H1 (cell line): Measurements from ENCODE around the gene PRC1. TPM values are rescaled to one million over a fixed set of nuclear protein-coding genes. Genes with fewer than 3 reads are reported as not detected.
A peak's percentile ranks its signal among the peaks of the same experiment; 100 is the strongest.

Experiments
- CTCF ChIA-PET: fragments of 300-600 bp; sonication (Branson Sonifier 250); formaldehyde crosslinking; loops from one replicate; lab custom pipeline; 2021; ENCODE audit not compliant: partially characterized antibody; lab: Charles Lee
- POLR2A ChIA-PET: fragments of 300-600 bp; sonication (Branson Sonifier 250); formaldehyde crosslinking; loops from one replicate; lab custom pipeline; 2021; ENCODE audit warnings: inconsistent platforms; ENCODE audit not compliant: partially characterized antibody; lab: Charles Lee
- DNase-seq, 2 experiments: peaks; one replicate each; pipeline versions ENCODE4 v3.0.0 to v3.0.0-alpha.2; 2010 to 2022; ENCODE audit warnings: low spot score in 2 of 2, low read depth in 1 of 2, mixed read lengths in 1 of 2
- FAIRE-seq: peaks from 2 replicates; lab custom pipeline; 2011; peaks lifted over from hg19 to GRCh38; lab: Jason Lieb, UNC
- H2AFZ ChIP-seq: 2 replicates; pipeline ENCODE4 v1.8.1; 2012; ENCODE audit warnings: low read length, inconsistent platforms
- H2AK5ac ChIP-seq: 2 replicates; pipeline ENCODE4 v1.6.1; 2013; ENCODE audit warnings: low read depth, low read length
- H2BK120ac ChIP-seq: replicated peaks from 2 replicates; pipeline ENCODE3; 2013; ENCODE audit warnings: low read depth, low read length, inconsistent platforms
- H2BK12ac ChIP-seq: 2 replicates; pipeline ENCODE4 v1.6.1; 2013; ENCODE audit warnings: low read depth, low read length
- H2BK15ac ChIP-seq: 2 replicates; pipeline ENCODE4 v1.6.1; 2013; ENCODE audit warnings: low read length
- H2BK20ac ChIP-seq: 2 replicates; pipeline ENCODE4 v1.6.1; 2013; ENCODE audit warnings: low read length
- H2BK5ac ChIP-seq: 2 replicates; pipeline ENCODE4 v1.6.1; 2013; ENCODE audit warnings: low read depth, low read length
- H3K14ac ChIP-seq: 2 replicates; pipeline ENCODE4 v1.6.1; 2013; ENCODE audit warnings: inconsistent platforms; ENCODE audit not compliant: insufficient read length
- H3K18ac ChIP-seq: 2 replicates; pipeline ENCODE4 v1.6.1; 2013; ENCODE audit warnings: low read length; ENCODE audit errors: extremely low read depth
- H3K23ac ChIP-seq: 2 replicates; pipeline ENCODE4 v1.6.1; 2013; ENCODE audit warnings: inconsistent platforms; ENCODE audit not compliant: insufficient read length
- H3K23me2 ChIP-seq: 2 replicates; pipeline ENCODE4 v1.6.1; 2013; ENCODE audit warnings: low read depth, low read length
- H3K27ac ChIP-seq: 2 replicates; pipeline ENCODE4 v1.6.1; 2011; ENCODE audit warnings: low read depth, low read length, inconsistent platforms
- H3K27me3 ChIP-seq, 4 experiments: replicated peaks in 1 of 4; 1 replicate in 1 of 4; 2 replicates in 3 of 4; pipeline versions ENCODE4 v1.6.1 to v1.8.1; 2011 to 2013; ENCODE audit warnings: low read length in 3 of 4, mild to moderate bottlenecking in 3 of 4, inconsistent platforms in 2 of 4, mixed read lengths in 2 of 4, moderate library complexity in 1 of 4; ENCODE audit not compliant: control insufficient read depth in 3 of 4, insufficient read depth in 3 of 4; ENCODE audit errors: extremely low read depth in 1 of 4
- H3K36me3 ChIP-seq, 4 experiments: 2 replicates each; pipeline versions ENCODE4 v1.6.1 to v1.8.1; 2011 to 2013; ENCODE audit warnings: mild to moderate bottlenecking in 4 of 4, low read length in 3 of 4, moderate library complexity in 2 of 4, control low read depth in 1 of 4, inconsistent platforms in 1 of 4; ENCODE audit not compliant: insufficient read depth in 4 of 4, control insufficient read depth in 2 of 4
- H3K4ac ChIP-seq: replicated peaks from 2 replicates; pipeline ENCODE3; 2013; ENCODE audit warnings: low read length, low read depth, mixed read lengths, inconsistent platforms; ENCODE audit not compliant: insufficient read length
- H3K4me1 ChIP-seq, 4 experiments: replicated peaks in 1 of 4; 1 replicate in 1 of 4; 2 replicates in 3 of 4; pipeline versions ENCODE4 v1.6.1 to v1.8.1; 2011 to 2013; ENCODE audit warnings: low read length in 3 of 4, inconsistent platforms in 2 of 4, mixed read lengths in 1 of 4; ENCODE audit not compliant: insufficient read depth in 4 of 4, control insufficient read depth in 3 of 4
- H3K4me2 ChIP-seq, 2 experiments: 2 replicates each; pipeline versions ENCODE4 v1.6.1 to v1.8.1; 2011 to 2013; ENCODE audit warnings: low read depth in 2 of 2, low read length in 2 of 2, control low read depth in 1 of 2, inconsistent platforms in 1 of 2, mild to moderate bottlenecking in 1 of 2; ENCODE audit not compliant: insufficient read depth in 1 of 2
- H3K4me3 ChIP-seq, 4 experiments: fragments of 200-600, 300-600 bp in 1 of 4; sonication (generic), shearing (Covaris generic), sonication (Bioruptor Twin) in 1 of 4; 2 replicates each; pipeline versions ENCODE4 v1.5.1 to v1.8.1; 2011 to 2016; ENCODE audit warnings: low read length in 4 of 4, low read depth in 3 of 4, control low read depth in 2 of 4, inconsistent platforms in 2 of 4, mild to moderate bottlenecking in 2 of 4, mixed read lengths in 1 of 4, moderate library complexity in 1 of 4; ENCODE audit not compliant: insufficient read depth in 2 of 4; ENCODE audit errors: extremely low read depth in 1 of 4
- H3K56ac ChIP-seq: replicated peaks from 2 replicates; pipeline ENCODE3; 2013; ENCODE audit warnings: low read depth, mild to moderate bottlenecking, mixed read lengths, low read length, inconsistent platforms; ENCODE audit not compliant: insufficient read length
- H3K79me1 ChIP-seq: 2 replicates; pipeline ENCODE4 v1.6.1; 2013; ENCODE audit warnings: low read depth, low read length, control low read depth
- H3K79me2 ChIP-seq, 2 experiments: 2 replicates each; pipeline versions ENCODE4 v1.6.1 to v1.8.1; 2012 to 2013; ENCODE audit warnings: low read length in 2 of 2, mild to moderate bottlenecking in 2 of 2, inconsistent platforms in 1 of 2; ENCODE audit not compliant: insufficient read depth in 2 of 2, control insufficient read depth in 1 of 2
- H3K9ac ChIP-seq, 4 experiments: replicated peaks in 1 of 4; 1 replicate in 1 of 4; 2 replicates in 3 of 4; pipeline versions ENCODE4 v1.6.1 to v1.8.1; 2011 to 2013; ENCODE audit warnings: low read depth in 3 of 4, low read length in 3 of 4, control low read depth in 2 of 4, mild to moderate bottlenecking in 2 of 4, moderate library complexity in 2 of 4, inconsistent platforms in 1 of 4; ENCODE audit errors: extremely low read depth in 1 of 4
- H3K9me3 ChIP-seq, 2 experiments: 2 replicates each; pipeline versions ENCODE4 v1.6.1 to v1.8.1; 2012 to 2013; ENCODE audit warnings: mild to moderate bottlenecking in 2 of 2, moderate library complexity in 2 of 2, control low read depth in 1 of 2, inconsistent platforms in 1 of 2, low read depth in 1 of 2, low read length in 1 of 2, mixed read lengths in 1 of 2; ENCODE audit not compliant: insufficient read depth in 2 of 2
- H4K20me1 ChIP-seq, 2 experiments: replicated peaks in 1 of 2; 2 replicates each; pipeline versions ENCODE3 to v1.8.1; 2011 to 2013; ENCODE audit warnings: inconsistent platforms in 2 of 2, low read length in 2 of 2, mild to moderate bottlenecking in 1 of 2; ENCODE audit not compliant: insufficient read depth in 2 of 2, control insufficient read depth in 1 of 2
- H4K5ac ChIP-seq: 2 replicates; pipeline ENCODE4 v1.6.1; 2013; ENCODE audit warnings: low read length, low read depth, mixed read lengths, inconsistent platforms; ENCODE audit not compliant: insufficient read length
- H4K8ac ChIP-seq: 2 replicates; pipeline ENCODE4 v1.8.0; 2013; ENCODE audit warnings: mild to moderate bottlenecking, moderate library complexity, low read length, inconsistent platforms; ENCODE audit not compliant: insufficient read depth; ENCODE audit errors: extremely low read depth
- H4K91ac ChIP-seq: replicated peaks from 2 replicates; pipeline ENCODE3; 2013; ENCODE audit warnings: low read length, mixed read lengths, inconsistent platforms; ENCODE audit not compliant: insufficient read length
- E2F6 ChIP-seq: IDR thresholded peaks from 2 replicates; pipeline ENCODE4 v1.6.1; 2012; ENCODE audit warnings: inconsistent platforms
- EGR1 ChIP-seq: IDR thresholded peaks from 2 replicates; pipeline ENCODE4 v1.6.1; 2011; ENCODE audit warnings: low read depth, low read length, borderline replicate concordance
- POLR2AphosphoS5 ChIP-seq: IDR thresholded peaks from 2 replicates; pipeline ENCODE4 v1.6.1; 2011; ENCODE audit warnings: low read depth, low read length
- SP2 ChIP-seq: IDR thresholded peaks from 2 replicates; pipeline ENCODE4 v1.6.1; 2012; ENCODE audit warnings: mild to moderate bottlenecking, low read length, inconsistent platforms
- WGBS, 2 experiments: shearing (Covaris generic) in 1 of 2; methylation state at CpG; one replicate each; pipeline versions ENCODE4 v1.1.6 to v1.1.7; 2013 to 2015; ENCODE audit warnings: low lambda C conversion rate in 2 of 2, mixed read lengths in 2 of 2, inconsistent platforms in 1 of 2, low coverage in 1 of 2, missing lambda C conversion rate in 1 of 2; ENCODE audit not compliant: insufficient replicate concordance in 2 of 2, insufficient coverage in 1 of 2, insufficient read length in 1 of 2; ENCODE audit errors: extremely low coverage in 1 of 2, missing lambda C conversion rate in 1 of 2; 5-methylcytosine and 5-hydroxymethylcytosine counted together
- polyA plus RNA-seq, 7 experiments: library from polyadenylated mRNA; depleted of rRNA in 3 of 7; stranded (reverse) in 5 of 7; unstranded in 2 of 7; fragments of >200 nt in 5 of 7; fragments of 200-250 nt in 2 of 7; gene quantifications; 1 replicate in 5 of 7; 2 replicates in 1 of 7; 4 replicates in 1 of 7; pipeline versions ENCODE4 v1.2.1 to v1.2.3, GENCODE V29; 2011 to 2013; ENCODE audit warnings: missing spikeins in 2 of 7, mixed read lengths in 2 of 7
- total RNA-seq: library from RNA; stranded (reverse); fragmentation: NEBNext Ultra II Directional; extraction: Animal tissue kit (Norgen Biotek cat#: 25700); gene quantifications from 2 replicates; pipeline ENCODE4 v1.2.1, GENCODE V29; 2021
- TF ChIP-seq, protein P1 (sequence below): IDR thresholded peaks from 2 replicates; pipeline ENCODE4 v1.6.1; 2011; ENCODE audit warnings: low read length, improper control_type of control experiment
- TF ChIP-seq, protein P2 (sequence below), 3 experiments: IDR thresholded peaks; 1 replicate in 2 of 3; 2 replicates in 1 of 3; pipeline versions ENCODE4 v1.5.1 to v1.6.1; 2011; ENCODE audit warnings: low read length in 3 of 3, mild to moderate bottlenecking in 3 of 3, inconsistent platforms in 2 of 3, low read depth in 1 of 3, moderate library complexity in 1 of 3; ENCODE audit not compliant: insufficient read depth in 1 of 3; ENCODE audit errors: control extremely low read depth in 1 of 3

PRC1 gene
- total and polyA plus RNA-seq, 2 of the 8 experiments (the other 6 are each of a cell fraction or from before 2014, with no cell fraction given) = 90.7 to 181 TPM

- H3K79me2 ChIP-seq = no peaks in the 10 kb centered on the region
- FAIRE-seq (no peak), DNase-seq (peak in 1 of 2 experiments; percentile 94)
- WGBS, 2 experiments = 12% methylated on average over 38 of the region's 56 CpGs; no CpG with 5 or more reads in 1 of the 2 experiments
- H2BK12ac ChIP-seq = no peak overlapping the region
- H3K27ac ChIP-seq = no peak overlapping the region
- H3K56ac ChIP-seq = no peak overlapping the region
- no peak overlapping the region for H2BK5ac ChIP-seq
- H3K9ac ChIP-seq = peak overlapping the region in 2 of 4 experiments; percentile 13 to 79; a peak in 2 of 7 replicates
- H2BK15ac ChIP-seq = peak overlapping the region; percentile 29; the same call in 1 of the 2 replicates
- H4K5ac ChIP-seq = no peak overlapping the region
- ChIA-PET POLR2A (interaction anchor here (0.7 to 2.8 kb wide), 11 partner anchors 10 to 77 kb away, joined by 3 to 20 read pairs (median 3); partner anchors contain the start of genes HDDC3 and PRC1), CTCF (interaction anchor here (0.7 to 19.2 kb wide), 32 partner anchors 9 to 426 kb away, joined by 3 to 306 read pairs (median 4); partner anchors contain the start of genes HDDC3, MAN2A2 and UNC45A)
- H3K4me3 ChIP-seq = peak overlapping the region; percentile 48 to 72 (median 60)
- H4K91ac ChIP-seq = peak overlapping the region; percentile 72
- peaks cover 3% of the 10 kb centered on the region; the same call in 1 of the 2 replicates for H3K79me1 ChIP-seq
- no peaks in the 10 kb centered on the region for H3K9me3 ChIP-seq
- H4K8ac ChIP-seq = no peak overlapping the region; the same call in 1 of the 2 replicates
- H2AK5ac ChIP-seq = no peak overlapping the region
- H4K20me1 ChIP-seq = peaks cover 1 to 9% of the 10 kb centered on the region in 2 experiments
- no peak overlapping the region for H2BK120ac ChIP-seq
- no peak overlapping the region for H2BK20ac ChIP-seq
- H3K36me3 ChIP-seq = peaks cover 0 to 23% (median 17%) of the 10 kb centered on the region in 4 experiments
- H3K23me2 ChIP-seq = peaks cover 14% of the 10 kb centered on the region; the same call in 1 of the 2 replicates
- peak overlapping the region; percentile 82 to 98 for H3K4me2 ChIP-seq
- H3K18ac ChIP-seq = peak overlapping the region; percentile 7; the same call in 1 of the 2 replicates
- H3K4ac ChIP-seq = no peak overlapping the region
- H2AFZ ChIP-seq = no peak overlapping the region
- peaks cover 0 to 15% (median 8%) of the 10 kb centered on the region in 4 experiments; a peak in 6 of 7 replicates for H3K4me1 ChIP-seq
- H3K23ac ChIP-seq = no peak overlapping the region
- H3K14ac ChIP-seq = no peak overlapping the region
- no peaks in the 10 kb centered on the region for H3K27me3 ChIP-seq
- TF ChIP-seq, protein P1, sequence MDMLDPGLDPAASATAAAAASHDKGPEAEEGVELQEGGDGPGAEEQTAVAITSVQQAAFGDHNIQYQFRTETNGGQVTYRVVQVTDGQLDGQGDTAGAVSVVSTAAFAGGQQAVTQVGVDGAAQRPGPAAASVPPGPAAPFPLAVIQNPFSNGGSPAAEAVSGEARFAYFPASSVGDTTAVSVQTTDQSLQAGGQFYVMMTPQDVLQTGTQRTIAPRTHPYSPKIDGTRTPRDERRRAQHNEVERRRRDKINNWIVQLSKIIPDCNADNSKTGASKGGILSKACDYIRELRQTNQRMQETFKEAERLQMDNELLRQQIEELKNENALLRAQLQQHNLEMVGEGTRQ = no peak
- TF ChIP-seq E2F6 = no peak; the same call in 1 of the 2 replicates
- TF ChIP-seq SP2 = no peak
- TF ChIP-seq POLR2AphosphoS5 = peak; percentile 70
- TF ChIP-seq, protein P2, sequence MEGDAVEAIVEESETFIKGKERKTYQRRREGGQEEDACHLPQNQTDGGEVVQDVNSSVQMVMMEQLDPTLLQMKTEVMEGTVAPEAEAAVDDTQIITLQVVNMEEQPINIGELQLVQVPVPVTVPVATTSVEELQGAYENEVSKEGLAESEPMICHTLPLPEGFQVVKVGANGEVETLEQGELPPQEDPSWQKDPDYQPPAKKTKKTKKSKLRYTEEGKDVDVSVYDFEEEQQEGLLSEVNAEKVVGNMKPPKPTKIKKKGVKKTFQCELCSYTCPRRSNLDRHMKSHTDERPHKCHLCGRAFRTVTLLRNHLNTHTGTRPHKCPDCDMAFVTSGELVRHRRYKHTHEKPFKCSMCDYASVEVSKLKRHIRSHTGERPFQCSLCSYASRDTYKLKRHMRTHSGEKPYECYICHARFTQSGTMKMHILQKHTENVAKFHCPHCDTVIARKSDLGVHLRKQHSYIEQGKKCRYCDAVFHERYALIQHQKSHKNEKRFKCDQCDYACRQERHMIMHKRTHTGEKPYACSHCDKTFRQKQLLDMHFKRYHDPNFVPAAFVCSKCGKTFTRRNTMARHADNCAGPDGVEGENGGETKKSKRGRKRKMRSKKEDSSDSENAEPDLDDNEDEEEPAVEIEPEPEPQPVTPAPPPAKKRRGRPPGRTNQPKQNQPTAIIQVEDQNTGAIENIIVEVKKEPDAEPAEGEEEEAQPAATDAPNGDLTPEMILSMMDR (IDR thresholded peaks at IDR 0.05; ENCODE audit: control extremely low read depth in 1 of 3, insufficient read depth in 1 of 3, low read depth in 1 of 3, low read length in 3 of 3) = peak; percentile 85 to 98 (median 87)
- no peak for TF ChIP-seq EGR1
Measured at GRCh38 chr15:90956274-90957030, 37.9 kb downstream of the PRC1 start.
